Hepatic stellate cell (primary cell): ENCODE measurements around the gene NEBL.

Source experiments
- DNase-seq: peaks from one replicate; pipeline ENCODE4 v3.0.0; 2011; ENCODE audit warnings: low spot score

The NEBL gene

GRCh38 chr10:20778008-20778757, 118.9 kb downstream of the NEBL start:
- no peak for DNase-seq

- DNase-seq: no peak
These were observed 120.6 kb downstream of the NEBL start for GRCh38 chr10:20776384-20777118.

GRCh38 chr10:20771051-20771450, 126.1 kb downstream of the NEBL start:
- DNase-seq: no peak

GRCh38 chr10:20769481-20769880, 127.6 kb downstream of the NEBL start:
- no peak for DNase-seq

- DNase-seq: no peak
These were observed 128.3 kb downstream of the NEBL start for GRCh38 chr10:20768843-20769242.

GRCh38 chr10:20767028-20767427, 130.1 kb downstream of the NEBL start:
- DNase-seq: no peak

- DNase-seq: no peak
These were observed 132.0 kb downstream of the NEBL start for GRCh38 chr10:20765066-20765465.

GRCh38 chr10:20760460-20760859, 136.7 kb downstream of the NEBL start:
- no peak for DNase-seq

- DNase-seq: no peak
These were observed 148.6 kb downstream of the NEBL start for GRCh38 chr10:20748551-20748950.

GRCh38 chr10:20747782-20748181, 149.3 kb downstream of the NEBL start:
- DNase-seq: no peak

- DNase-seq: no peak
These were observed 150.3 kb downstream of the NEBL start for GRCh38 chr10:20746856-20747255.

- no peak for DNase-seq
These were observed 151.3 kb downstream of the NEBL start for GRCh38 chr10:20745556-20746375.

GRCh38 chr10:20744821-20745220, 152.3 kb downstream of the NEBL start:
- no peak for DNase-seq

- DNase-seq: no peak
These were observed 153.2 kb downstream of the NEBL start for GRCh38 chr10:20743942-20744341.

- DNase-seq: no peak
These were observed 154.2 kb downstream of the NEBL start for GRCh38 chr10:20742737-20743541.

- no peak for DNase-seq
These were observed 157.0 kb downstream of the NEBL start for GRCh38 chr10:20740120-20740519.

- no peak for DNase-seq
These were observed 160.0 kb downstream of the NEBL start for GRCh38 chr10:20737107-20737506.
